Measurements from ENCODE around the gene CCNL2. TPM values are rescaled to one million over a fixed set of nuclear protein-coding genes. Genes with fewer than 3 reads are reported as not detected.

The CCNL2 gene
- total and polyA plus RNA-seq, 2 donors (not counting 1 experiment from before 2014, with no cell fraction given) = 263 to 347 TPM

- H3K27ac Mint-ChIP-seq = no peak overlapping the region
- no peaks in the 10 kb centered on the region for H3K36me3 ChIP-seq (replicated peaks in 1 of 2; ENCODE audit: control extremely low read depth in 1 of 2, control insufficient read depth in 1 of 2, extremely low read depth in 1 of 2, insufficient read depth in 2 of 2, low read length in 1 of 2)
- ATAC-seq (ENCODE audit: low read depth) (no peak), DNase-seq (peak; percentile 48)
- no peak overlapping the region for H2AFZ ChIP-seq (ENCODE audit: insufficient read depth, low read depth, low read length, poor library complexity, severe bottlenecking)
- POLR2A ChIA-PET = interaction anchor here (0.7 kb wide), 1 partner anchor 869 kb away, joined by 6 read pairs; no protein-coding TSS in a partner anchor
- H3K27me3 ChIP-seq (replicated peaks in 1 of 4; ENCODE audit: control extremely low read depth in 1 of 4, control insufficient read depth in 3 of 4, insufficient read depth in 4 of 4, low read length in 3 of 4) = peaks cover 0 to 54% (median 16%) of the 10 kb centered on the region in 4 experiments
- H3K27ac ChIP-seq (ENCODE audit: low read length in 2 of 2) = no peak overlapping the region
- H3K4me2 ChIP-seq (replicated peaks; ENCODE audit: low read depth, low read length, poor library complexity, severe bottlenecking) = peak overlapping the region; percentile 55
- H3K4me1 ChIP-seq (ENCODE audit: control insufficient read depth in 2 of 2, insufficient read depth in 2 of 2, low read length in 2 of 2) = peaks cover 33 to 35% of the 10 kb centered on the region in 2 donors
- intact Hi-C loops (cut with micrococcal nuclease) = no loop called here
- peaks cover 0 to 11% (median 0%) of the 10 kb centered on the region in 3 donors for H3K9me3 ChIP-seq (ENCODE audit: control extremely low read depth in 1 of 3, control insufficient read depth in 2 of 3, insufficient read depth in 1 of 3, low read length in 2 of 3)
- peaks cover 6% of the 10 kb centered on the region for H4K20me1 ChIP-seq (ENCODE audit: control insufficient read depth, insufficient read depth, low read length, poor library complexity, severe bottlenecking)
- H3K4me3 ChIP-seq (ENCODE audit: control extremely low read depth in 1 of 5, extremely low read depth in 1 of 5, insufficient read depth in 1 of 5, low read depth in 2 of 5, low read length in 4 of 5) = no peak overlapping the region
- H3K4me3 Mint-ChIP-seq = peak overlapping the region; percentile 79
- H3K79me2 ChIP-seq (ENCODE audit: control insufficient read depth, insufficient read depth, low read length) = peaks cover under 1% of the 10 kb centered on the region
- no peaks in the 10 kb centered on the region for H3K9me3 Mint-ChIP-seq (ENCODE audit: insufficient read depth)
- WGBS (ENCODE audit: insufficient coverage) = 22% methylated on average over 24 of the region's 28 CpGs
- TF ChIP-seq EZH2 (IDR thresholded peaks at IDR 0.05; ENCODE audit: borderline replicate concordance, insufficient read depth, low read depth, low read length, poor library complexity, severe bottlenecking) = no peak
- no peak for TF ChIP-seq CTCF (IDR thresholded peaks at IDR 0.05)
- CTCF ChIA-PET = interaction anchor here (2.4 kb wide), 1 partner anchor 18 kb away, joined by 8 read pairs; no protein-coding TSS in a partner anchor
- no peak overlapping the region for H3K9ac ChIP-seq (ENCODE audit: low read length)
- peaks cover 17% of the 10 kb centered on the region for H3K4me1 Mint-ChIP-seq
- H3K27me3 Mint-ChIP-seq = peaks cover 20% of the 10 kb centered on the region
These were observed 45.6 kb downstream of the CCNL2 start for GRCh38 chr1:1353389-1354151.

GRCh38 chr1:1352786-1353388 is 46.2 kb downstream of the CCNL2 start:
- Mint-ChIP-seq H3K27ac (no peak overlapping the region), H3K27me3 (peaks cover 20% of the 10 kb centered on the region)
- POLR2A ChIA-PET = no interaction called here

More at GRCh38 chr1:1352786-1353388, 46.2 kb downstream of the CCNL2 start:
- no peak overlapping the region for H2AFZ ChIP-seq (ENCODE audit: insufficient read depth, low read depth, low read length, poor library complexity, severe bottlenecking)
- H3K9ac ChIP-seq (ENCODE audit: low read length) = no peak overlapping the region
- CTCF ChIA-PET = interaction anchor here (2.4 kb wide), 1 partner anchor 18 kb away, joined by 8 read pairs; no protein-coding TSS in a partner anchor
- H3K27me3 ChIP-seq (replicated peaks in 1 of 4; ENCODE audit: control extremely low read depth in 1 of 4, control insufficient read depth in 3 of 4, insufficient read depth in 4 of 4, low read length in 3 of 4) = peaks cover 0 to 47% (median 13%) of the 10 kb centered on the region in 4 experiments
- peaks cover 33 to 37% of the 10 kb centered on the region in 2 donors for H3K4me1 ChIP-seq (ENCODE audit: control insufficient read depth in 2 of 2, insufficient read depth in 2 of 2, low read length in 2 of 2)
- 26% methylated on average over 4 of the region's 5 CpGs for WGBS (ENCODE audit: insufficient coverage)
- H3K4me3 Mint-ChIP-seq = peak overlapping the region; percentile 79
- TF ChIP-seq CTCF (IDR thresholded peaks at IDR 0.05) = no peak
- TF ChIP-seq EZH2 (IDR thresholded peaks at IDR 0.05; ENCODE audit: borderline replicate concordance, insufficient read depth, low read depth, low read length, poor library complexity, severe bottlenecking) = no peak
- intact Hi-C loops (cut with micrococcal nuclease) = no loop called here
- peaks cover 22% of the 10 kb centered on the region for H3K4me1 Mint-ChIP-seq
- H3K4me3 ChIP-seq (ENCODE audit: control extremely low read depth in 1 of 5, extremely low read depth in 1 of 5, insufficient read depth in 1 of 5, low read depth in 2 of 5, low read length in 4 of 5) = no peak overlapping the region
- H3K4me2 ChIP-seq (replicated peaks; ENCODE audit: low read depth, low read length, poor library complexity, severe bottlenecking) = peak overlapping the region; percentile 55
- no peaks in the 10 kb centered on the region for H3K36me3 ChIP-seq (replicated peaks in 1 of 2; ENCODE audit: control extremely low read depth in 1 of 2, control insufficient read depth in 1 of 2, extremely low read depth in 1 of 2, insufficient read depth in 2 of 2, low read length in 1 of 2)
- H3K9me3 ChIP-seq (ENCODE audit: control extremely low read depth in 1 of 3, control insufficient read depth in 2 of 3, insufficient read depth in 1 of 3, low read length in 2 of 3) = peaks cover 0 to 7% (median 0%) of the 10 kb centered on the region in 3 donors
- H3K27ac ChIP-seq (ENCODE audit: low read length in 2 of 2) = no peak overlapping the region
- H3K9me3 Mint-ChIP-seq (ENCODE audit: insufficient read depth) = no peaks in the 10 kb centered on the region
- DNase-seq (peak; percentile 63), ATAC-seq (ENCODE audit: low read depth) (no peak)
- H4K20me1 ChIP-seq (ENCODE audit: control insufficient read depth, insufficient read depth, low read length, poor library complexity, severe bottlenecking) = peaks cover 6% of the 10 kb centered on the region
- H3K79me2 ChIP-seq (ENCODE audit: control insufficient read depth, insufficient read depth, low read length) = peaks cover 7% of the 10 kb centered on the region
